Kidney epithelial cell (primary cell): ENCODE data around the gene EIF3A. TPM values are rescaled to one million over a fixed set of nuclear protein-coding genes. Genes with fewer than 3 reads are reported as not detected.

Experiments used
- total RNA-seq: library from RNA; depleted of rRNA; stranded (reverse); fragments of >200 nt; gene quantifications from 2 replicates; pipeline ENCODE4 v1.2.3, GENCODE V29; 2015

EIF3A gene
- total RNA-seq, 1 donor from 2014 or later, result 140 TPM

Other genes with a start within 250 kb of the EIF3A start
- 0.88 and 1.6 TPM in 2 replicates for gene NANOS1, start 51.1 kb downstream of the EIF3A start, total RNA-seq
- gene DENND10, start 23.3 kb upstream of the EIF3A start, total RNA-seq, result 58.1 and 78.7 TPM in 2 replicates
- gene SFXN4, start 84.9 kb upstream of the EIF3A start, total RNA-seq, result 17.3 and 21.9 TPM in 2 replicates
- 136 and 143 TPM in 2 replicates for gene PRDX3, start 98.0 kb upstream of the EIF3A start, total RNA-seq
- 2.8 and 3.8 TPM in 2 replicates for gene GRK5, start 126.8 kb upstream of the EIF3A start, total RNA-seq